H9 (cell line): ENCODE results near the gene FRRS1L. TPM values are rescaled to one million over a fixed set of nuclear protein-coding genes. Genes with fewer than 3 reads are reported as not detected.

Experiments
- DNase-seq: peaks from one replicate; pipeline ENCODE4 v3.0.0-alpha.2; 2017
- H2AFZ ChIP-seq: one replicate; pipeline ENCODE4 v1.6.1; 2013; ENCODE audit warnings: mild to moderate bottlenecking, low read length, control low read depth, moderate library complexity
- H2AK5ac ChIP-seq: 2 replicates; pipeline ENCODE4 v1.6.1; 2013; ENCODE audit warnings: low read length, control low read depth, mixed read lengths; ENCODE audit not compliant: insufficient read length
- H2BK120ac ChIP-seq: one replicate; pipeline ENCODE4 v1.6.1; 2013; ENCODE audit warnings: low read depth, mild to moderate bottlenecking, low read length, control low read depth, inconsistent platforms; ENCODE audit not compliant: poor library complexity, severe bottlenecking
- H2BK12ac ChIP-seq: 2 replicates; pipeline ENCODE4 v1.6.1; 2013; ENCODE audit warnings: low read length, control low read depth, mixed read lengths, low read depth; ENCODE audit not compliant: insufficient read length
- H2BK15ac ChIP-seq: 2 replicates; pipeline ENCODE4 v1.6.1; 2013; ENCODE audit warnings: low read depth, low read length, control low read depth
- H2BK20ac ChIP-seq: one replicate; pipeline ENCODE4 v1.6.1; 2013; ENCODE audit warnings: low read depth, mild to moderate bottlenecking, low read length, control low read depth, inconsistent platforms; ENCODE audit not compliant: poor library complexity, severe bottlenecking
- H2BK5ac ChIP-seq: 2 replicates; pipeline ENCODE4 v1.6.1; 2013; ENCODE audit warnings: low read length, control low read depth, mixed read lengths; ENCODE audit not compliant: insufficient read length
- H3K14ac ChIP-seq: 2 replicates; pipeline ENCODE4 v1.6.1; 2013; ENCODE audit warnings: low read length, control low read depth; ENCODE audit not compliant: insufficient read depth
- H3K18ac ChIP-seq: 2 replicates; pipeline ENCODE4 v1.6.1; 2013; ENCODE audit warnings: low read depth, mild to moderate bottlenecking, mixed read lengths, low read length, control low read depth; ENCODE audit not compliant: insufficient read length
- H3K23ac ChIP-seq: 2 replicates; pipeline ENCODE4 v1.6.1; 2013; ENCODE audit warnings: low read length, control low read depth, mixed read lengths, low read depth; ENCODE audit not compliant: insufficient read length
- H3K23me2 ChIP-seq: 2 replicates; pipeline ENCODE4 v1.6.1; 2013; ENCODE audit warnings: low read depth, mild to moderate bottlenecking, mixed read lengths, low read length, control low read depth; ENCODE audit not compliant: insufficient read length, poor library complexity, severe bottlenecking
- H3K27ac ChIP-seq: 2 replicates; pipeline ENCODE4 v1.5.1; 2013; ENCODE audit warnings: low read length, control low read depth, mixed read lengths, low read depth; ENCODE audit not compliant: insufficient read length
- H3K27me3 ChIP-seq: 2 replicates; pipeline ENCODE4 v1.6.1; 2013; ENCODE audit warnings: low read length, control low read depth, inconsistent platforms; ENCODE audit not compliant: insufficient read depth
- H3K4ac ChIP-seq: 2 replicates; pipeline ENCODE4 v1.6.1; 2013; ENCODE audit warnings: low read depth, mild to moderate bottlenecking, control low read depth, inconsistent platforms, low read length, moderate library complexity
- H3K4me1 ChIP-seq: 2 replicates; pipeline ENCODE4 v1.6.1; 2013; ENCODE audit warnings: low read length, control low read depth, inconsistent platforms; ENCODE audit not compliant: insufficient read depth
- H3K4me2 ChIP-seq: 2 replicates; pipeline ENCODE4 v1.6.1; 2013; ENCODE audit warnings: low read length, control low read depth, mixed read lengths; ENCODE audit not compliant: insufficient read length, insufficient read depth
- H3K56ac ChIP-seq: 2 replicates; pipeline ENCODE4 v1.6.1; 2013; ENCODE audit warnings: low read depth, mild to moderate bottlenecking, mixed read lengths, low read length, control low read depth; ENCODE audit not compliant: insufficient read length
- H3K79me1 ChIP-seq: 2 replicates; pipeline ENCODE4 v1.6.1; 2013; ENCODE audit warnings: low read depth, mild to moderate bottlenecking, moderate library complexity, low read length, control low read depth, inconsistent platforms; ENCODE audit not compliant: insufficient read depth, poor library complexity, severe bottlenecking
- H3K79me2 ChIP-seq: 2 replicates; pipeline ENCODE4 v1.6.1; 2013; ENCODE audit warnings: low read length, control low read depth, inconsistent platforms; ENCODE audit not compliant: insufficient read depth
- H3K9ac ChIP-seq: 2 replicates; pipeline ENCODE4 v1.6.1; 2013; ENCODE audit warnings: low read length, control low read depth, mixed read lengths; ENCODE audit not compliant: insufficient read length; ENCODE audit errors: extremely low read depth
- H3K9me3 ChIP-seq: one replicate; pipeline ENCODE4 v1.6.1; 2013; ENCODE audit warnings: low read depth, low read length, inconsistent platforms; ENCODE audit not compliant: control insufficient read depth
- H3T11ph ChIP-seq: one replicate; pipeline ENCODE4 v1.6.1; 2013; ENCODE audit warnings: mild to moderate bottlenecking, low read length, control low read depth, inconsistent platforms
- H4K20me1 ChIP-seq: one replicate; pipeline ENCODE4 v1.6.1; 2013; ENCODE audit not compliant: control insufficient read depth, insufficient read length, insufficient read depth
- H4K5ac ChIP-seq: 2 replicates; pipeline ENCODE4 v1.6.1; 2013; ENCODE audit warnings: low read depth, mild to moderate bottlenecking, mixed read lengths, low read length, control low read depth; ENCODE audit not compliant: insufficient read length
- H4K8ac ChIP-seq: replicated peaks from 2 replicates; pipeline ENCODE4 v1.6.1; 2013; ENCODE audit warnings: low read length, control low read depth, mixed read lengths, low read depth; ENCODE audit not compliant: insufficient read length
- H4K91ac ChIP-seq: 2 replicates; pipeline ENCODE4 v1.6.1; 2013; ENCODE audit warnings: low read depth, mild to moderate bottlenecking, moderate library complexity, mixed read lengths, low read length, control low read depth; ENCODE audit not compliant: insufficient read length
- H3K27ac Mint-ChIP-seq, 3 experiments: 2 replicates in 2 of 3; 3 replicates in 1 of 3; pipeline ENCODE4 v1.8.0; 2020 to 2021; ENCODE audit warnings: mixed read lengths in 3 of 3, mild to moderate bottlenecking in 1 of 3, moderate library complexity in 1 of 3
- H3K27me3 Mint-ChIP-seq: 2 replicates; pipeline ENCODE4 v1.8.0; 2021; ENCODE audit warnings: low read depth, mild to moderate bottlenecking, moderate library complexity, mixed read lengths
- H3K36me3 Mint-ChIP-seq, 3 experiments: 2 replicates in 2 of 3; 3 replicates in 1 of 3; pipeline ENCODE4 v1.8.0; 2020 to 2021; ENCODE audit warnings: low read depth in 3 of 3, mixed read lengths in 3 of 3; ENCODE audit not compliant: insufficient read depth in 1 of 3
- H3K4me1 Mint-ChIP-seq, 2 experiments: 2 replicates each; pipeline ENCODE4 v1.8.0; 2020; ENCODE audit warnings: mixed read lengths in 2 of 2
- H3K4me3 Mint-ChIP-seq, 2 experiments: 2 replicates in 1 of 2; 3 replicates in 1 of 2; pipeline ENCODE4 v1.8.0; 2020 to 2021; ENCODE audit warnings: mild to moderate bottlenecking in 2 of 2, mixed read lengths in 2 of 2, moderate library complexity in 1 of 2
- H3K9me3 Mint-ChIP-seq, 2 experiments: 2 replicates in 1 of 2; 3 replicates in 1 of 2; pipeline ENCODE4 v1.8.0; 2020; ENCODE audit warnings: mild to moderate bottlenecking in 2 of 2, mixed read lengths in 2 of 2, moderate library complexity in 1 of 2
- CTCF ChIP-seq: fragments of 200-600 bp; sonication (generic); conservative IDR thresholded peaks from 3 replicates; pipeline ENCODE4 v1.8.0; 2021; ENCODE audit warnings: antibody characterized with exemption, mild to moderate bottlenecking
- WGBS: extraction: QIAGEN DNeasy Blood & Tissue Kit; methylation state at CpG from one replicate; pipeline ENCODE4 v1.1.7; 2013; ENCODE audit warnings: missing lambda C conversion rate, low lambda C conversion rate, mixed read lengths; ENCODE audit not compliant: insufficient read length; ENCODE audit errors: extremely low coverage; 5-methylcytosine and 5-hydroxymethylcytosine counted together
- total RNA-seq: library from RNA; stranded (reverse); gene quantifications from 2 replicates; pipeline ENCODE4 v1.2.1, GENCODE V29; 2021

FRRS1L gene
- total RNA-seq, 1 experiment from 2014 or later = 3.3 TPM

- no peak for TF ChIP-seq CTCF
- Histone ChIP-seq H4K91ac (no peak overlapping the region), H4K20me1 (no peaks in the 10 kb centered on the region), H3K4me1 (no peaks in the 10 kb centered on the region), H2BK120ac (no peak overlapping the region), H3K79me2 (no peaks in the 10 kb centered on the region), H3K18ac (no peak overlapping the region), H2BK15ac (no peak overlapping the region), H4K8ac (no peak overlapping the region), H2AFZ (no peak overlapping the region), H3K23me2 (no peaks in the 10 kb centered on the region), H3K4ac (no peak overlapping the region), H3K9ac (no peak overlapping the region), H3K56ac (no peak overlapping the region), H3K27ac (no peak overlapping the region), H2BK5ac (no peak overlapping the region), H3K27me3 (no peaks in the 10 kb centered on the region), H3T11ph (no peak overlapping the region), H2BK12ac (no peak overlapping the region), H3K79me1 (no peaks in the 10 kb centered on the region), H3K23ac (no peak overlapping the region), H3K9me3 (no peaks in the 10 kb centered on the region), H3K4me2 (no peak overlapping the region), H2BK20ac (no peak overlapping the region), H2AK5ac (no peak overlapping the region), H4K5ac (no peak overlapping the region), H3K14ac (no peak overlapping the region)
- WGBS = no CpG with 5 or more reads among the region's 4 CpGs
- Mint-ChIP-seq H3K4me3 (no peak overlapping the region), H3K27me3 (no peaks in the 10 kb centered on the region), H3K36me3 (no peaks in the 10 kb centered on the region), H3K4me1 (no peaks in the 10 kb centered on the region), H3K9me3 (no peaks in the 10 kb centered on the region), H3K27ac (no peak overlapping the region)
- no peak for DNase-seq
Measured at GRCh38 chr9:109212768-109213167, 45.7 kb upstream of the FRRS1L start.
